HG03025 (cell line): ENCODE measurements around the gene STAMBPL1.
"Not testable (repeated sequence)": the region's sequence is repeated elsewhere in the genome, so short reads cannot be mapped to it uniquely, and the experiment has no call there.

Experiments
- ATAC-seq: cut with Tn5 transposase; IDR thresholded peaks from one replicate; pipeline ENCODE4 v1.9.1; 2021; ENCODE audit warnings: mild to moderate bottlenecking, moderate library complexity; ENCODE audit not compliant: unreplicated experiment, low FRiP score

The STAMBPL1 gene

GRCh38 chr10:88879534-88880281, at the start of gene STAMBPL1:
STAMBPL1 (plus strand) TSS chr10:88880245; CDS start chr10:88901709, 21,464 bp downstream.
- peak; percentile 48 for ATAC-seq

DNA sequence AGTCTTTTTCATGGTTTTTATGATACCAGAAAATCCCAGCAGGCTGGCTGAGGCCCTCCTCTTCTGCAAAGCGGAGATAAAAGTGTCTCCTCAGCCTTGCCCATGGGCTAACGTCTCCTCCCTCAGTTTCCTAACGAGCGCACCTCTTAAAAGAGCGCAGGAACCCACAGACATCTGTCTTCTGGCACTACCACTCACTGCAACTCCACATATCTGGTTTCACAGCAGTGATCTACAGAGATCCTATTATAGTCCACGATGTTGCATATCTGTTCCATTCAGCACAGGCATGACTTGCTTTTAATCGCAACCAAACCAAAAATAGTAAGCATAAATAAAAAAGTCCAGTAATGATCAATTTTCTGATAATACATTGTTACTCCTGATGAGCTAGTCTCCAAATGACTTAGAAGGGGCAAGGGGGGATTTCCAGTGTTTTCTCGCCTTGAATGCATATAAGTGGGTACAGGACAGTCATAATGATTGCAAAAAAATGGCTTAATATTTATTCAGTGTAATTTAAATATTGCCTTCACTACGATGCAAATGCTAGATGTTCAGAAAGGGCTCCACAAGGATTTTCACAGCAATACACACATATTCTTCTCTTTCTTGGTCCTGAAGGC, 49.3 kb upstream of the STAMBPL1 start:
- no peak for ATAC-seq

GRCh38 chr10:88831709-88832108, 48.3 kb upstream of the STAMBPL1 start:
- no peak for ATAC-seq

- no peak for ATAC-seq
Observed at GRCh38 chr10:88832376-88832775, 47.7 kb upstream of the STAMBPL1 start.

- ATAC-seq = no peak
Observed at GRCh38 chr10:88833156-88833555, 46.9 kb upstream of the STAMBPL1 start.

- ATAC-seq = no peak
Observed at GRCh38 chr10:88833723-88834122, 46.3 kb upstream of the STAMBPL1 start.

DNA sequence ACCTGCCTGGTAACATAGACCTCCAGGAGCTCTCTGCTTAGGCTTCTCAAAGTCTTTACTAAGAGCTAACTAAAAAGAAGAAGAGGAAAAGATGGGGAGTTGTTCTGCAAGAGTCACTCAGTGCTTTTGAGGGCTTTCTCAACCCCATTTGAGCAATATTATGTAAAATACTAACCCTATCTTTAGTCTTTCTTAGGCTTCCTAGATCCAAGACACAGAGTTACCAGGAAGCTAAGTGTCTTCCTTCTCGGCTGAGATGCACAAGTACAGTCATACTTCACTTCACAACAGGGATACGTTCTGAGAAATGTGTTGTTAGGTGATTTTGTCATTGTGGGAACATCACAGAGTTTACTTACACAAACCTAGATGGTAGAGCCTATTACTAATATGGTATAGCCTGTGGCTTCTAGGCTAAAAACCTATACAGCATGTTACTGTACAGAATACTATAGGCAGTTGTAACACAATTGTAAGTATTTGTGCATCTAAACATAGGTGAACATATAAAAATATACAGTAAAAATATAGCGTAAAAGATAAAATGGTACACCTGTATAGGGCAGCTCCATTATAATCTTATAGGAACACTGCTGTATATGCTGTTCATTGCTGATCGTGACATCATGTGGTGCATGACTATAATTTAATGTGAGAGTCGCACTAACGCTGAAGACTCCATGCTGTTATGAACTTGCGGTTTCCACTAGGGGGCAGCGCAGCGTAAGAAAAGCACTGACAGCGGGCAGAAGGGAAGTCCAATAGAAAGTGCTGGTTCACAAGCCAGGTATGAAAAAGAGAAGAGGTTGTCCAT, 44.7 kb upstream of the STAMBPL1 start:
- ATAC-seq = peak; percentile 68

- no peak for ATAC-seq
Observed at GRCh38 chr10:88835910-88836221, 44.2 kb upstream of the STAMBPL1 start.

- ATAC-seq = not testable (repeated sequence)
Observed at GRCh38 chr10:88837632-88838031, 42.4 kb upstream of the STAMBPL1 start.

DNA sequence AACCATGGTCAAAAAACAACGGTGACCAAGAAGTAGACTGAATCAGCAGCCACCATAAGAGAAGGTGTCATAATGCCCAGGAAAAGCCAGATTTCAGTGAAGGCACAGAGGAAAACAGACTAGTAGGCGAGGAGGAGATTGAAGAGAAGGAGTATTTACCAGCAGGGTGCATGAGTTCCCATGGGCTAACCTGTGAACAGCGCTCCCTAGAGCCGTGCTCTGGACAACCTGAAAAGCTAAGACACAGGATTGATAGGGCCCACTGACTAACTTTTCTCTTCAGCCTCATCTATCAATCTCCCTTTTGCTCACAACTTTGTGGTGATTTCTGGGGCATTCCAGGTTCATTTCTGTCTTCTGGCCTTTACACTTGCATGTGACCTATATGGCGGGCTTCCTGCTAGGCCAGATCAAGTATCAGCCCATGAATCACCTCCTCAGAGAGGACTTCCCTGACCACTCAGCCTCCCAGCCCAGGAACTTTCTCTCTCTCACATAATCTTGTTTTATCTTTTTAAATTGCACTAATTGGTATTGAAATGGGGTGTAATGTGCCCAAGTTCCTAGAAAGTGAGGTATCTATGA, 41.2 kb upstream of the STAMBPL1 start:
- no peak for ATAC-seq

- ATAC-seq = no peak
Observed at GRCh38 chr10:88840104-88840503, 39.9 kb upstream of the STAMBPL1 start.

- ATAC-seq = no peak
Observed at GRCh38 chr10:88840881-88841280, 39.2 kb upstream of the STAMBPL1 start.

DNA sequence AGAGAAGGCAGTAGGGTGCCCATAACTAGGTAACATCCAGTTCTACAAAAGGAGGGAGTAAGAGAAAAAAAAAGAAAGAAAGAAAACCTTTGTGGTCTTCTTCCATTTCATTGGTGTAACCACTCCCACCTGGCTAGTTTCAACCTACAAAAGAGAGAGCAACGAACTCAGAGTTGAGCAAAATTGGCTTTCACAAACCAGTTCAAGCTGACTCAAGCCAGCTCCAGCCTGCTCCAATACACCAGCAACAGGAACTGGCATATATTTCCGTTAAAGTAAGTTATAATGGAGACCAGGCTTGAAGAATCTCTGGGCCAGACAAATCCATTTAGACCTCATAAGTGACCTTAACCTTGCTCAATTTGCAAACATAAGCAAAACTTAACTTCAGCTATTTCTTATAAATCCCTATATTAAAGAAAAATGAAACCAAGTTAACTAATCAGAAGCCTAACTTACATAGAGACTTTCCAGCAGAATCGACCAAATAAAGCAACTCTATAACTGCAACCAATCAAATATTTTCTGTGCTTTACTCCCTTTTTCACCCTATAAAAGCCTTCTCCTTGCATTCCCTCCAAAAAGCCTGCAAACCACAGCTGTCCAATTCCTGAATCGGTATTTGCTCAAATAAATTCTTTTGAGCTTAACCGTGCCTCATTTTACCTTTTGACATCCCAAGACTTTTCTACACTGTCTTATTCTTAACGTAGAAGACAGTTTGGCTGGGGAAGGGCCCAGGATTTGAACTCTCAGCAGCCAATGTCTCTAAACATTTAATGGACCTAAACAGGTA, 38.5 kb upstream of the STAMBPL1 start:
- no peak for ATAC-seq

DNA sequence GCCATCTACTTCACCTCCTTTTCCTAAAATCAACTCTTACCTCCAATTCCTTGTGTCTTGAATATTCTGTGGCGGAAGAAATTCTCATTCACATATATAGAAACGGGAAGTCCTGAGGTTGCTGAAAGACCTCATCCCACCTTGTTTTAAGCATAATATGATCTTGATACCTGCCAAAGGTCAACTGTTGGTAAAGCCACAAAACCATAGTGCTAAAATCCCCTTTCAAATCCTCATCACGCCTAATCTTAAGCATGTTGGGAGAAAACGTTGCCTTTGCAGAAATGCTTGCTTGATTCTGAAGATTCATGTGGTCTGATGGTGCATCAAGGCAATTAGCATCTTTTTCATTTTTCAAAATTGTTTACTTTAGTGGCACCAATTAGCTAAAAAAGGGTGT, 36.9 kb upstream of the STAMBPL1 start:
- no peak for ATAC-seq

DNA sequence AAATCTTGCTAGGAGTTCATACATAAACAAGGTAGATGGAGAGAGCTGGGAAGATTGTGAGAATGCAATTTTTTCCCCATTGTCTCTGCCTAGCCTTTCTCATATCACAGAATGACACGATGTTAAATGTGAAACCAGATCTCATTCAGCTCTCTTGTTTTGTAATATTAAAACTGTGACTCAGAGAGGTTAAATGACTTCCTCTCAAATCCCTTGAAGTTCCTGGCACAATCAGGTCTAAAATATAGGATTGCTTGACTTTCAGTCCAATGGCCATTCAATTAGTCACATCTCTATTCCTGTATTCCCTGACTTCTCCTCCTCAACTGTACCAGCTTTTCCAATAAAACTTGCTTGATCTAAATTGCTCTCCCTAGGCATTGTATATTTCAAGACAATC, 31.5 kb upstream of the STAMBPL1 start:
- no peak for ATAC-seq

DNA sequence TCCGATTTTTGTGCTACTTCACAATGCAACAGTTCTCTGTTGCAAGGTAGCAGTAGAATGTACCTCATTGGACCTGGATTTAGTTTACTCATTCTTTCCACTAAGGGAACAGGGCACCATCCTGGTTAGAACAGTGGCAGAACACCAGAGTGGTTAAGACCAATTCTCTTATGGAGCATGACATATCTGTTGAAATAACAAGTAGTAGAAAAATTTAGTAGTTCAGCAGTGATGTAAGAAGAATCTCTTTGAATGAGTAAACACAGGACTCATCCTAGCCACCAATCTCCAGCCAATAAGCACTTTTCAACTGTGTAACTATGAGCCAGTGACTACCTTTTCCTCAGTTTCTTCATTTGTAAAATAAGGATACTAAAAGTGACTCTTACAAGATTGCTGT, 30.8 kb upstream of the STAMBPL1 start:
- no peak for ATAC-seq

- ATAC-seq = no peak
Observed at GRCh38 chr10:88850712-88851111, 29.3 kb upstream of the STAMBPL1 start.

GRCh38 chr10:88851706-88852105, 28.3 kb upstream of the STAMBPL1 start, which contains the start of gene ANKRD22:
ANKRD22 (minus strand) TSS chr10:88851844; CDS start chr10:88851607, 237 bp downstream.
- ATAC-seq = no peak

GRCh38 chr10:88852327-88852726, 27.7 kb upstream of the STAMBPL1 start:
- ATAC-seq = no peak

GRCh38 chr10:88853155-88853881, 26.7 kb upstream of the STAMBPL1 start:
- ATAC-seq = no peak
